GM23248 (cell line): ENCODE data around the gene COL27A1. TPM values are rescaled to one million over a fixed set of nuclear protein-coding genes. Genes with fewer than 3 reads are reported as not detected.

ENCODE experiments used
- DNase-seq: peaks from one replicate; pipeline ENCODE4 v3.0.0-alpha.2; 2015
- H2AFZ ChIP-seq: fragments of 200-600 bp; sonication (generic); 2 replicates; pipeline ENCODE4 v1.6.1; 2016; ENCODE audit warnings: antibody characterized with exemption
- H3F3A ChIP-seq: fragments of 200-600 bp; sonication (generic); 2 replicates; pipeline ENCODE4 v1.6.1; 2016; ENCODE audit warnings: mild to moderate bottlenecking, antibody characterized with exemption, mixed run types; ENCODE audit not compliant: insufficient read depth
- H3K27ac ChIP-seq: fragments of 200-600 bp; sonication (generic); 2 replicates; pipeline ENCODE4 v1.5.1; 2016; ENCODE audit warnings: mild to moderate bottlenecking
- H3K27me3 ChIP-seq: fragments of 200-600 bp; sonication (generic); replicated peaks from 2 replicates; pipeline ENCODE4 v1.6.1; 2016; ENCODE audit warnings: mild to moderate bottlenecking; ENCODE audit not compliant: insufficient read depth
- H3K36me3 ChIP-seq: fragments of 200-600 bp; sonication (generic); 2 replicates; pipeline ENCODE4 v1.6.1; 2016; ENCODE audit warnings: low read depth, mild to moderate bottlenecking
- H3K4me1 ChIP-seq: fragments of 200-600 bp; sonication (generic); 2 replicates; pipeline ENCODE4 v1.6.1; 2016; ENCODE audit warnings: mild to moderate bottlenecking; ENCODE audit not compliant: insufficient read depth
- H3K4me2 ChIP-seq: fragments of 200-600 bp; sonication (generic); one replicate; pipeline ENCODE4 v1.6.1; 2016; ENCODE audit warnings: mild to moderate bottlenecking; ENCODE audit not compliant: unreplicated experiment
- H3K4me3 ChIP-seq: fragments of 200-600 bp; sonication (generic); 2 replicates; pipeline ENCODE4 v1.5.1; 2016; ENCODE audit warnings: mild to moderate bottlenecking
- H3K79me2 ChIP-seq: fragments of 200-600 bp; sonication (generic); 2 replicates; pipeline ENCODE4 v1.6.1; 2016; ENCODE audit warnings: mild to moderate bottlenecking; ENCODE audit not compliant: insufficient read depth
- H3K9ac ChIP-seq: fragments of 200-600 bp; sonication (generic); 2 replicates; pipeline ENCODE4 v1.6.1; 2016; ENCODE audit warnings: mild to moderate bottlenecking
- H3K9me2 ChIP-seq: fragments of 200-600 bp; sonication (generic); 2 replicates; pipeline ENCODE4 v1.6.1; 2016; ENCODE audit warnings: mixed run types, mild to moderate bottlenecking, moderate library complexity; ENCODE audit not compliant: insufficient read depth
- H3K9me3 ChIP-seq: fragments of 200-600 bp; sonication (generic); one replicate; pipeline ENCODE4 v1.6.1; 2017; ENCODE audit warnings: low read depth
- H4K20me1 ChIP-seq: fragments of 200-600 bp; sonication (generic); 2 replicates; pipeline ENCODE4 v1.6.0; 2016; ENCODE audit not compliant: insufficient read depth
- EZH2 ChIP-seq: fragments of 200-600 bp; sonication (generic); IDR thresholded peaks from 2 replicates; pipeline ENCODE4 v1.6.1; 2018; ENCODE audit warnings: antibody characterized with exemption, mild to moderate bottlenecking; ENCODE audit not compliant: insufficient read depth, poor library complexity, severe bottlenecking
- EZH2phosphoT487 ChIP-seq: fragments of 200-600 bp; sonication (generic); IDR thresholded peaks from 2 replicates; pipeline ENCODE4 v1.6.1; 2018; ENCODE audit warnings: antibody characterized with exemption, moderate library complexity, mild to moderate bottlenecking, low read depth; ENCODE audit not compliant: insufficient read depth
- WGBS, 2 experiments: methylation state at CpG; one replicate each; pipeline ENCODE4 v1.1.6; 2015 to 2017; ENCODE audit warnings: low lambda C conversion rate in 2 of 2, low coverage in 1 of 2; ENCODE audit errors: missing lambda C conversion rate in 2 of 2; 5-methylcytosine and 5-hydroxymethylcytosine counted together
- in situ Hi-C: fragments of 300-500 bp; cut with MboI; formaldehyde crosslinking; loops from 2 replicates; pipeline ENCODE4 v1.15.0; 2020
- polyA plus RNA-seq: library from polyadenylated mRNA; unstranded; fragments of >200 nt; fragmentation: Nextera tagmentation; extraction: Ambion mirVana; gene quantifications from 2 replicates; pipeline ENCODE4 v1.2.1, GENCODE V29; 2016
- total RNA-seq: library from RNA; depleted of rRNA; stranded (reverse); fragments of >200 nt; shearing (Covaris generic); gene quantifications from 2 replicates; pipeline ENCODE4 v1.2.3, GENCODE V29; 2014

The COL27A1 gene
- total and polyA plus RNA-seq, 2 experiments from 2014 or later: 1.6 to 2.3 TPM

DNA sequence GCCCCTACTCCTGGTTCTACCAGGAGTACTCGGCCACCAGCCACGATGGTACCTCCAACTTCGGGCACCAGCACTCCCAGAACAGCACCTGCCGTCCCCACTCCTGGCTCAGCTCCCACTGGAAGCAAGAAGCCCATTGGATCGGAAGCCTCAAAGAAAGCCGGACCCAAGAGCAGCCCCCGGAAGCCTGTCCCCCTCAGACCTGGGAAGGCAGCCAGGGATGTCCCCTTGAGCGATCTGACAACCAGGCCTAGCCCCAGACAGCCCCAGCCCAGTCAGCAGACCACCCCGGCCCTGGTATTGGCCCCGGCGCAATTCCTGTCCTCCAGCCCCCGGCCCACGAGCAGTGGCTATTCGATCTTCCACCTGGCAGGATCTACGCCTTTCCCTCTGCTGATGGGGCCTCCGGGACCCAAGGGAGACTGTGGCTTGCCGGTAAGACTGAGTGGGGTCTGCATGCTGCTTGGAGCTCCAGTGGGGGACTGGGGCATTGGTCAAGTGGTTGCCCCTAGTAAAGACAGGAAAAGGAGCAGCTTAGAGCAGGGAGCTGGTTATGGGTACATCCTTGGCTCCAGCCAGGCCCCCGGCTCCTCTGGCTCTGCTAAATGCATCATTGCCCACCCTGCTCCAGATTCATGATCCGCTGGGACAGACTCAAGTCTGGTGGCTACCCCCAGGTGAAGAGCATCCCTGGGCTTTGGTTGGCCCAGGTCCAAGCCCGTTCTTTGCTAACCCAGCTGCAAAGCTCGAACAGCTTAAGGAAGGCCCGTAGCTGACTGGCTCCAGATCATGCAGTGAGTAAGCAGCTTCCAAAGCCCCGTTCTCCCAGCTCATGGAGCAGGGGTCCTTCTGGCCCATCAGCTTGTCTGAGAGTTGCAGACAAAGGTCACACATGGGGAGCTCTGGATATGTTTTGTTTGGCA is 14.0 kb downstream of the COL27A1 start:
- no peak overlapping the region for H3K27ac ChIP-seq
- DNase-seq: no peak
- H3K4me1 ChIP-seq: no peaks in the 10 kb centered on the region
- no peaks in the 10 kb centered on the region for H3F3A ChIP-seq
- no peak overlapping the region for H2AFZ ChIP-seq
- H3K36me3 ChIP-seq: no peaks in the 10 kb centered on the region
- in situ Hi-C loops: no loop called here
- no peak overlapping the region for H3K9ac ChIP-seq
- no peak overlapping the region for H3K4me3 ChIP-seq
- no peaks in the 10 kb centered on the region for H3K79me2 ChIP-seq
- WGBS, 2 experiments: 84% methylated on average over 22 to 23 of the region's 23 CpGs
- no peak overlapping the region for H3K4me2 ChIP-seq
- H3K9me2 ChIP-seq: no peaks in the 10 kb centered on the region
- H3K9me3 ChIP-seq: no peaks in the 10 kb centered on the region
- TF ChIP-seq EZH2 (no peak), EZH2phosphoT487 (no peak)
- H3K27me3 ChIP-seq: no peaks in the 10 kb centered on the region
- H4K20me1 ChIP-seq: no peaks in the 10 kb centered on the region

DNA sequence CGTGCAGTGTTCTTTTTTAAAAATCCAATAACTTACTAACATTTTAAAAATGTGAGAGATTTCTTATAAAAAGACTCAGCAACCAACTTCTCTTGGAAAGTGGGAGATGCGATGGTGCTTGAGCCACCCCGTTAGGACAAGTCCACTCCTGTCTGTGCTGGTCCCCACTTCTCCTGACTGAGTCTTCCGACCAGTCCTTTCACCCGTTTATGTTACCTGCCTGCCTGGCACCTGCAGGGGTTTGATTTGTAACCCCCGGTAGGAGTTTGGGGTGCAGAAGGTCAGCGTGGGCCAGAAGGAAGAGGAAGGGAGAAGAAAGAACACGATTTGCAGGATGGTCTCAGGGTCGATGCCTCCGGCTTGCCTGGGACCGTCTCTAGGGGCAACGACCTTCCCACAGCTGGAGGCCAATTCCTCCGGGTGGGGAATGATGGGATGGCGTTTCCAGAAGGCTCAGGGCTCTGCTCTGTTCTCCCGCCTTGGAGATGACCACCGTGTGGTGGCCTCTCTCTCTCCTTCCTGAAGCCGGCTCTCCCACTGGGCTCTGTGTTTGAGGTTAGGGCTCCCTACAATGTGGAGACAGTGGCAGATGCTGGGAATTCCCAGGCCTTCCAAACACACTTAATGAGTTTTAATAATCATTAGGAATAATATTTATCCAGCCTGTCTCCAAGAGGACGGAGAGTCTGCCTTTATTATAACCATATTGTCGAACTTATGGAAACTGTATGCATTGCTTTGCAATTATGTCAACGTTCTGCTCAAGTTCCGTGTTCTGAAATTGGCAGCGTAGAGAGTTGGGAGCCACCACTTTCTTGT is 14.8 kb downstream of the COL27A1 start:
- no peak overlapping the region for H3K9ac ChIP-seq
- no peak for DNase-seq
- H3K36me3 ChIP-seq: no peaks in the 10 kb centered on the region
- TF ChIP-seq EZH2phosphoT487 (no peak), EZH2 (no peak)
- no peaks in the 10 kb centered on the region for H3K79me2 ChIP-seq
- no peaks in the 10 kb centered on the region for H3F3A ChIP-seq
- no peaks in the 10 kb centered on the region for H3K9me2 ChIP-seq
- H3K4me1 ChIP-seq: peaks cover 5% of the 10 kb centered on the region; the same call in 1 of the 2 replicates
- H3K27ac ChIP-seq: no peak overlapping the region
- WGBS, 2 experiments: 89% methylated on average over 16 to 22 of the region's 22 CpGs
- no peaks in the 10 kb centered on the region for H4K20me1 ChIP-seq
- H3K9me3 ChIP-seq: no peaks in the 10 kb centered on the region
- no peaks in the 10 kb centered on the region for H3K27me3 ChIP-seq
- no peak overlapping the region for H3K4me2 ChIP-seq
- H2AFZ ChIP-seq: no peak overlapping the region
- no peak overlapping the region for H3K4me3 ChIP-seq
- in situ Hi-C loops: no loop called here

DNA sequence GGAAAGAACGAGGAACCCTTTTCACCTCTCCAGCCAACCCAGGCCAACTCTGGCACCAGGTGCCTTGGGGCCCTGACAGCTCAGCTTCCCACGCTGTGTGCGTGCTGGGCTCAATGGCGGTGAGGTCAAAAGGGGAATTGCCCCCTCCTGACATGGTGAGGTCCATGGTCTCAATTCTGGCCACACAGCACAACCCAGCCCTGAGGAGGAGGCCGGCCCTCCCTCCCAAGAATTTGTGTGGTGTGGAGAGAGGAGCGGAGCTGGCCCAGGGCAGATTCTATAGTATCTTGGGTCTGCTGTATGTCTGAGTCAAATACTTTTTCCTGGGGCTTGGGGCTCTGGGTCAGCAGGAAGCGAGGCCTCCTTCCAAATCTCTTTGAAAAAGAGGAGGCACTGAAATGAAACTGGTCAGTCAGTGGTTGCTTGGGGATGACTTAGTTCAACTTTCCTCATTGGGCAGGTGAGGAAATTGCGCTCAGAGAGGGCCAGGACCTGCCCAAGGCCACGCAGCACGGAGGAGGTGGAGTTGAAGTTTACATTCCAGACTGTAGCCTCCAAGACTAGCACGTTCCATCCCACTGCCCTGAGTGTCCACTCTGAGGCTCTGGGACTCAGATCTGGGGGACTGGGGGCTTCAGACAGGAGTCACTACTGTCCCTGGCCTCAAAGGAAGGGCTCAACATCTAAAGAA is 15.6 kb downstream of the COL27A1 start:
- Histone ChIP-seq H3K4me2 (no peak overlapping the region), H3K9ac (no peak overlapping the region), H3K9me2 (no peaks in the 10 kb centered on the region), H3K79me2 (no peaks in the 10 kb centered on the region), H4K20me1 (no peaks in the 10 kb centered on the region), H3K27me3 (no peaks in the 10 kb centered on the region), H3K9me3 (no peaks in the 10 kb centered on the region), H3K27ac (no peak overlapping the region), H3K4me1 (peaks cover 11% of the 10 kb centered on the region; the same call in 1 of the 2 replicates), H3F3A (no peaks in the 10 kb centered on the region), H2AFZ (no peak overlapping the region), H3K36me3 (no peaks in the 10 kb centered on the region), H3K4me3 (no peak overlapping the region)
- WGBS, 2 experiments: 98 to 99% methylated on average over 11 of the region's 11 CpGs
- DNase-seq: no peak
- in situ Hi-C loops: no loop called here
- TF ChIP-seq EZH2phosphoT487 (no peak), EZH2 (no peak)

DNA sequence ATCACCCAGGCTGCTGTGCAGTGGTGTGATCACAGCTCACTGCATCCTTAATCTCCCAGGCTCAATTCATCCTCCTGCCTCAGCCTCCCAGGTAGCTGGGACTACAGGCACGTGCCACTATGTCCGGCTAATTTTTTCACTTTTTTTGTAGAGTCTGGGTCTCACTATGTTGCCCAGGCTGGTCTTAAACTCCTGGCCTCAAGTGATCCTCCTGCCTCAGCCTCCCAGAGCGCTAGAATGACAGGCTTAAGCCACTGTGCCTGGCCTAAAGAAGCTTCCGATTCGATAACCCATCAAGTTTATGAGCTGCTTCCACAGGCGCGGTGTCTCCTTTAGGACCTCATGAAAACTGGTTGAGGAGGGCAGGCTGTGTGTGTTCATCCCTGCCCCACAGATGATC is 16.2 kb downstream of the COL27A1 start:
- Histone ChIP-seq H3K4me1 (peaks cover 11% of the 10 kb centered on the region; the same call in 1 of the 2 replicates), H3K9ac (no peak overlapping the region), H3K9me3 (no peaks in the 10 kb centered on the region), H3K27me3 (no peaks in the 10 kb centered on the region), H3F3A (no peaks in the 10 kb centered on the region), H3K4me3 (no peak overlapping the region), H3K79me2 (no peaks in the 10 kb centered on the region), H2AFZ (no peak overlapping the region), H3K36me3 (no peaks in the 10 kb centered on the region), H3K4me2 (no peak overlapping the region), H3K27ac (no peak overlapping the region), H3K9me2 (no peaks in the 10 kb centered on the region), H4K20me1 (no peaks in the 10 kb centered on the region)
- in situ Hi-C loops: no loop called here
- TF ChIP-seq EZH2 (no peak), EZH2phosphoT487 (no peak)
- no peak for DNase-seq
- 96 to 99% methylated on average over 7 of the region's 7 CpGs for WGBS, 2 experiments
